GM06990 (cell line): ENCODE data around the gene RNF169.
A peak's percentile ranks its signal among the peaks of the same experiment; 100 is the strongest.

ENCODE experiments used
- DNase-seq: peaks from one replicate; pipeline ENCODE4 v3.0.0-alpha.2; 2011; ENCODE audit not compliant: insufficient read length; ENCODE audit errors: extremely low read depth
- H3K27me3 ChIP-seq: replicated peaks from 2 replicates; pipeline ENCODE4 v1.6.0; 2011; ENCODE audit warnings: low read length; ENCODE audit not compliant: control insufficient read depth, insufficient read depth
- H3K36me3 ChIP-seq: 2 replicates; pipeline ENCODE4 v1.5.1; 2011; ENCODE audit warnings: low read length; ENCODE audit not compliant: control insufficient read depth, insufficient read depth
- H3K4me3 ChIP-seq: replicated peaks from 2 replicates; pipeline ENCODE4 v1.5.1; 2011; ENCODE audit warnings: low read depth, mild to moderate bottlenecking, control low read depth, low read length
- TF ChIP-seq, protein P1 (sequence below): IDR thresholded peaks from 2 replicates; pipeline ENCODE4 v1.5.1; 2011; ENCODE audit warnings: low read length, control low read depth, mild to moderate bottlenecking, inconsistent platforms; ENCODE audit not compliant: insufficient read depth, poor library complexity, severe bottlenecking

The RNF169 gene

DNA sequence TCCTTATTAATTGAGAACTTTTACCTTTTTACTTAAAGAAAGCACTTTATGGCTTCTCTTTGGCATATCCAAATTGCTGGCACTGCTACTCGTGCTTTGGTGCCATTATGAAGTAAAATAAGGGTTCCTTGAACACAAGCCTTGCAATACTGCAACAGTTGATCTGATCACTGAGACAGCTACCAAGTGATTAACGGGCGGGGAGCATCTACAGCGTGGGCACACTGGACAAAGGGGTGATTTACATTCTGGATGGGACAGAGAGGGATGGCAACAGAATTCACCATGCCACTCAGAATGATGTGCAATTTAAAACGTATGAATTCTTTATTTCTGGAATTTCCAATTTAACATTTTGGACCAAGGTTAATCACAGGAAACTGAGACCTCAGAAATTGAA, 25.1 kb upstream of the RNF169 start:
- Histone ChIP-seq H3K4me3 (no peak overlapping the region), H3K27me3 (no peaks in the 10 kb centered on the region), H3K36me3 (no peaks in the 10 kb centered on the region)
- TF ChIP-seq, protein P1, sequence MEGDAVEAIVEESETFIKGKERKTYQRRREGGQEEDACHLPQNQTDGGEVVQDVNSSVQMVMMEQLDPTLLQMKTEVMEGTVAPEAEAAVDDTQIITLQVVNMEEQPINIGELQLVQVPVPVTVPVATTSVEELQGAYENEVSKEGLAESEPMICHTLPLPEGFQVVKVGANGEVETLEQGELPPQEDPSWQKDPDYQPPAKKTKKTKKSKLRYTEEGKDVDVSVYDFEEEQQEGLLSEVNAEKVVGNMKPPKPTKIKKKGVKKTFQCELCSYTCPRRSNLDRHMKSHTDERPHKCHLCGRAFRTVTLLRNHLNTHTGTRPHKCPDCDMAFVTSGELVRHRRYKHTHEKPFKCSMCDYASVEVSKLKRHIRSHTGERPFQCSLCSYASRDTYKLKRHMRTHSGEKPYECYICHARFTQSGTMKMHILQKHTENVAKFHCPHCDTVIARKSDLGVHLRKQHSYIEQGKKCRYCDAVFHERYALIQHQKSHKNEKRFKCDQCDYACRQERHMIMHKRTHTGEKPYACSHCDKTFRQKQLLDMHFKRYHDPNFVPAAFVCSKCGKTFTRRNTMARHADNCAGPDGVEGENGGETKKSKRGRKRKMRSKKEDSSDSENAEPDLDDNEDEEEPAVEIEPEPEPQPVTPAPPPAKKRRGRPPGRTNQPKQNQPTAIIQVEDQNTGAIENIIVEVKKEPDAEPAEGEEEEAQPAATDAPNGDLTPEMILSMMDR, result no peak
- no peak for DNase-seq

DNA sequence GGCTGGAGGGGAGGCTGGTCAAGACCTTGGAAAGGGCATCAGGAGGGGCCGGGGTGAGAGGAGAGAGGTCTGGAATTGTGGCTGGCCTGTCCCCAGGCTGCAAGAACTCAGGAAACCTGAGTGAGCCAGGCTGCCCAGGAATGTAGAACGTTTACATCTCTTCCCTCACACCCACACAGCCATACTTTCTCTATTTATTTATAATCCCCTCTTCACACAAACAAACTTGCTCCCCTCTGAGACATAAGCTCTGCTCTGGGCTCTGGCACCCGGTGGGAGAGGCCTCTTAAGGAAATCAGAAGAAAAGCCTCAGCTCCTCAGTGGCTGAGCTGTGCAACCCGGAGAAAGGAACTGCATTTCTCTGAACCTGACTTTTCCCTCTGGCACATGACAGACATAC, 22.9 kb upstream of the RNF169 start:
- DNase-seq, result no peak

GRCh38 chr11:74726547-74727182, 22.0 kb upstream of the RNF169 start:
- no peak overlapping the region for H3K4me3 ChIP-seq
- TF ChIP-seq, protein P1, result peak; percentile 97
- H3K36me3 ChIP-seq, result no peaks in the 10 kb centered on the region
- DNase-seq, result no peak
- H3K27me3 ChIP-seq, result peaks cover 1% of the 10 kb centered on the region

More for the DNA sequence above, 22.9 kb upstream of the RNF169 start:
- H3K4me3 ChIP-seq, result no peak overlapping the region
- TF ChIP-seq, protein P1, result no peak
- H3K27me3 ChIP-seq, result peaks cover 1% of the 10 kb centered on the region
- H3K36me3 ChIP-seq, result no peaks in the 10 kb centered on the region

- H3K4me3 ChIP-seq, result no peak overlapping the region
- H3K27me3 ChIP-seq, result peaks cover 1% of the 10 kb centered on the region
- no peak for DNase-seq
Observed at GRCh38 chr11:74729397-74729796, 19.3 kb upstream of the RNF169 start.

GRCh38 chr11:74730571-74731260, 17.9 kb upstream of the RNF169 start:
- DNase-seq, result no peak
- Histone ChIP-seq H3K36me3 (no peaks in the 10 kb centered on the region), H3K27me3 (peaks cover 1% of the 10 kb centered on the region)

More at GRCh38 chr11:74729397-74729796, 19.3 kb upstream of the RNF169 start:
- no peaks in the 10 kb centered on the region for H3K36me3 ChIP-seq
- TF ChIP-seq, protein P1, result no peak

More at GRCh38 chr11:74730571-74731260, 17.9 kb upstream of the RNF169 start:
- no peak overlapping the region for H3K4me3 ChIP-seq
- TF ChIP-seq, protein P1, result no peak
